GM19099 (cell line): ENCODE data around the gene IGFALS.

Experiments
- POLR2A ChIP-seq: IDR thresholded peaks from 3 replicates; pipeline ENCODE4 v1.6.1; 2011; ENCODE audit warnings: low read depth; ENCODE audit not compliant: insufficient read length; ENCODE audit errors: extremely low read depth

IGFALS gene

GRCh38 chr16:1758923-1759322 lies 34.6 kb downstream of the IGFALS start:
- no peak for TF ChIP-seq POLR2A

DNA sequence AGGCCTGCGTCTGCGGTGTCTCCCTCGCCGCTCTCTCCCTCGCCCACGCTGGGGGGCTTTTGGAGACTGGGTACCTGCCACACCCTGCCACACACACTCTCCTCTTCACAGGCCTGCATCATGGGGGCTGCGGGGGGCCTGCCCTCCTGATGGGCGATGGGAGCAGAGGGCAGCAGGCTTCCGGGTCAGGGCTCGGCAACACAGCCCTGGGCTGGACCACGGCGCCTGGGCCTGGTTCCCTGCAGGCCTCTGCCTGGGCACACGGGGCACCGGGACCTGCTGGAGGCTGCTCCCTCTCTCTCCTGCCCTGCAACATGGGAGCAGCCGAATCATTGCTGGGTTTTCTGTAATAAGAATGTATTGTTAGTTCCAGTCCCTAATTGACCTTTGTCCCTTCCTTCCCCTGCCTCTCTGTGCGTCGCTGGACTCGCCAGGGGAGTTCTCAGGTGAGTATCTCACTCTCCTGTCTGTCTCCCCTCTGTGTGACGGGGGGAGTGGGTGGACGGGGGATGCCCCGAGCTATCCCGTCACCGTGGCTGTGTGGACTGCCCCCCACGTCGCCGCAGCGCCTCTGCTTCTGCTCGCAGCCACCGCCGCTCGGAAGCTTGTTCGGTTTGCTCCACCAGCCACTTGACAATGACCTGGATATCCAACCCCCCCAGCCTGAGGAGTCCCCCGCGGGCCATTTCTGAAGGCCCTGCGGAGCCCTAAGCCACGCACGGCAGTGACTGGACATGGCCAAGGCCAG lies 35.6 kb downstream of the IGFALS start:
- no peak for TF ChIP-seq POLR2A

DNA sequence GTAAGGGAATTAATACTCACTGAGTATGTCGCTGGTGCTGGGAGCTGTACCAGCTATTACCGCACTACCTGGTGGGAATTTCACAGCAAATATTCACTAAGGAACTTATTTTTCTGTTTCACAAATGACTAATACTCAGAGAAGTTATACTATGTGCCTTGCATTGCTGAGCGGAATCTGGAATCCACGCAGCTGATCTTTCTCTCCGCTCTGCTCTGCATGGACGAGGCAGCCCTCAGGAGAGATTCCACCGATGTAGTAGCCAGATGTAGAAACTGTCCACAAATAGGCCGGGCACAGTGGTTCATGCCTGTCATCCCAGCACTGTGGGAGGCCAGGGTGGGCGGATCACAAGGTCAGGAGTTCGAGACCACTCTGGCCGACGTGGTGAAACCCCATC lies 39.3 kb downstream of the IGFALS start:
- no peak for TF ChIP-seq POLR2A

- no peak for TF ChIP-seq POLR2A
Measured at GRCh38 chr16:1752853-1753252, 40.7 kb downstream of the IGFALS start.

DNA sequence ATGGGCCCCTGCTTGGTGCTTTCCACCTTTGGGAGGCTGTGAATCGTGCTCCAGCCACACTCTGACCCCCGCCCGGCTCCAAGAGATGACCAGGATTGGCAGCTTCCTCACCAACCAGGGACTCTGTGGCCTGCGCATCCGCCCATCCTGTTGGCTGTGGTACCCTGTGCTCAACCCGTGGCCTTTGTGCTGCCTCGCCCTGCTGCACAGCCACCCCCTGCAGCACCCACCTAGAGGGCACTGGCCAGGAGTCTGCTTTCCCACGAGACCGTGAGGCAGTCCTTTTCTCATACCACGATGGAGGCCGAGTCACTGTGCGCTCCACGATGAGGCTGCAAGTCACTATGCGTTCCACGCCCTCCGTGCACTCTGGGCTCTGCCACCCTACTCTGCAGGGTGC lies 41.6 kb downstream of the IGFALS start:
- no peak for TF ChIP-seq POLR2A

- TF ChIP-seq POLR2A = no peak
Measured at GRCh38 chr16:1749152-1750117, 44.1 kb downstream of the IGFALS start.

GRCh38 chr16:1747934-1748333 lies 45.6 kb downstream of the IGFALS start:
- no peak for TF ChIP-seq POLR2A

GRCh38 chr16:1746693-1747195 lies 46.8 kb downstream of the IGFALS start:
- no peak for TF ChIP-seq POLR2A

- no peak for TF ChIP-seq POLR2A
Measured at GRCh38 chr16:1745900-1746692, 47.4 kb downstream of the IGFALS start.

DNA sequence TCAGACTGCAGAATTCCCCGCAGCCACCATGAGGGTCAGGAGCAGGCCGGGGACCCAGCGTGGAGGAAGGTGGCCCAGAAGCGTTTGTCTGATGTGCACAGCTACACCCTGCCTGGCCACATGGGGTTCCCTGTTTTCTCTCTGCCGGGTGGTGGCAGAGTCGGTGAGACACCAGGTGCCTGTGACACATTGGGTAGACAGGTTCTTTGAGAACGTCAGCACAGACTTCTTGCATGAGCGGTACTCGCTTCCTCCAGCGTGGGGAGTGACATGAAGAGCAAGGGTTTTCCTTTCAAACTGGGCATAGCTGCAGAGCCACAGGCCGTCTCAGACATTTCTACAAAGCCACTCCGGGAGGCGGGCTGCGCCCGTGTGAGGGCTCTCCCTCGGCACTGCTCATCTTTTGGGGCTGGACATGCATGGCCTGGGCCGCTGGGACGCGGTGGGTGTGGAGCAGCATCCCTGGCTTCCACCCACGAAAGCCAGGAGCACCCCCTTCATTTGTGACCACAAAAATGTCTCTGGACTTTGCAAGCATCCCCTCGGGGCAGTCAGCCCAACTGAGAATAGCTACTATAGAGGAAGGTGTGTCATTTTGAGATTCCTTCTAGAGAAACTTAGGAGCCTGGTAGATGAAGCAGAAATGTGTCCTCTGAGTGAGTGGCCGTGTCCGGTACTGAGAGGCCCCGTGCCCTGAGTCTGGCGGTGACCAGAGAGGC lies 48.2 kb downstream of the IGFALS start:
- no peak for TF ChIP-seq POLR2A

DNA sequence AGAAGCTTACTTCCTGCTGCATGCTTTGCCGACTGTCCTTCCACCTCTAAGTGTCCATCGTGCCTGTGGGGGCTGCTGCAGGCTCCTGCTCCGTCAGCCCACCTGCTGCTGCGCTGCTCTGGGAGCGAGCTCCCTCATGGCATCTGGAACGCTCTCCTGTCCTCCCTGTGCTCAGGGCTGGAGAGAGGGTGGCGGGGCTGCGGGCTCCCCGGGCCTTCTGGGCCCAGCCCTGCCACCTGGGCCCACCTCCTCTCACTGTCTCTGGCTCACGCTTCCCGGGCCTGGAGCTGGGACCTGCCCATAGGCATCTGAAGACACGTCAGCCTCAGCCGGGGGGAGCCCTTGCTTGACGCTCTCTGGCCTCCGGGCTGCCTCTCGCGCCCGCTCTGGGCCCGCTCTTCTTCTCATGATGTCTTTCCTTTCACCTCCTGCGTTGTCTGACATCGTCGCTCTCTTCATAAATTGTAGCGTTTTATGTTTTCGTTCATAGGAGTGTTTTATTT lies 49.1 kb downstream of the IGFALS start:
- TF ChIP-seq POLR2A = no peak

DNA sequence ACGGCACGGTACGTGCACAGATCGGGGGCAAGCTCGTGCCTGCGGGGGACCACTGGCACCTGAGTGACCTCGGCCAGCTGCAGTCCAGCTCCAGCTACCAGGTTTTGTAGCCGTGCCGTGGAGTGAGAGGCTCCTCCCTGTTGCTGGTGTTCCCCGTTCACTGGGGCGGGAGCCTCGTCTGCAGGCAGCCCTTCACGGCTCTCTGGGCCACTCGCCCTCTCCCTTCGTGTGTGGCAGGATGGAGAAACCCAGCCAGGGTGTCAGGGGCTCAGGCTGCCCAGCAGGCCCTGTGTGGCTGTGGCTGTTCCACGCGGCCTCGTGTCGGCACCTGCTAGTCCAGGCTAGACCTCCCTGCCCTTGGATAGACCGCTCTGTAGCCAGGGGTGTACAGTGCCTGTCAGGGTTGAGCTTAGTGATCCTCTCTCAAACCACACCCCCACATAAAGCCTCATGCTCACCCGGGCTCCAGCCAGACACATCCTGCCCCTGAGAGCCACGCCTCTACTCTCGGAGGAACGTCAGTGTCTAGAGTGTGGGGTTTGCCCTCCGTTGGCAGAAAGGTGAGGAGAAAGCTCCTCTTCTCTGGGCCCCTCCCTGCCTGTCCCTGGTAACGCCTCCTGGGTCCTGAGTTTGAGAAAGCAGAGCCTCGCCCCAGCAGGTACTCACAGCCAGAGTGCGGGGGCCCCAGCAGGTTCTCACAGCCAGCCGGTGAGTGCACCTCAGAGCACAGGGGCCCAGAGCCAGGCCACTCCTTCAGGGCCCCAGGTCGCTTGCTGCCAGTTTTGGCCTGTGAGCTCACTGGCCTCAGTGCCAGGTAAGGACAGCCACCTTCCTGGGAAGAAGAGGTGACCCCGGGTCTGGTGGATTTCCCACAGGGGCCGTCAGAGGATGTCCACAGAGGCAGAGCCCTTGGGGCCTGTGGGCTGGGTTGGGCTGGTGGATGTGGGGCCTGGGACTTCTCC lies 49.8 kb downstream of the IGFALS start:
- no peak for TF ChIP-seq POLR2A

GRCh38 chr16:1741553-1742165 lies 51.8 kb downstream of the IGFALS start:
- TF ChIP-seq POLR2A = no peak
